HEK293 (cell line): ENCODE data around the gene DNAJC21.

Source experiments
- CTCF ChIA-PET: fragments of 350-600 bp; formaldehyde crosslinking; extraction: SDS; loops from one replicate; lab custom pipeline; 2021; ENCODE audit warnings: antibody characterized with exemption; lab: Yijun Ruan, JAX
- POLR2A ChIA-PET: fragments of 300-600 bp; formaldehyde crosslinking; extraction: SDS; loops from one replicate; lab custom pipeline; 2020; ENCODE audit warnings: antibody characterized with exemption, inconsistent platforms; lab: Yijun Ruan, JAX
- H3K27ac ChIP-seq: fragments of 200-500 bp; sonication (Bioruptor generic); 2 replicates; pipeline ENCODE4 v1.5.1; 2014; ENCODE audit warnings: low read depth, low read length, control low read depth, inconsistent platforms; ENCODE audit errors: extremely low read depth
- H3K36me3 ChIP-seq, 2 experiments: fragments of 200-500 bp in 1 of 2; sonication (Bioruptor generic) in 1 of 2; 1 replicate in 1 of 2; 2 replicates in 1 of 2; pipeline ENCODE4 v1.5.1; 2014 to 2017; ENCODE audit warnings: inconsistent platforms in 2 of 2, low read length in 2 of 2; ENCODE audit not compliant: control insufficient read depth in 2 of 2, insufficient read depth in 1 of 2
- H3K4me1 ChIP-seq: fragments of 200-500 bp; sonication (Bioruptor generic); 2 replicates; pipeline ENCODE4 v1.5.1; 2014; ENCODE audit warnings: mild to moderate bottlenecking, low read length, inconsistent platforms; ENCODE audit not compliant: control insufficient read depth, insufficient read depth
- H3K4me3 ChIP-seq: 2 replicates; pipeline ENCODE4 v1.5.1; 2011; ENCODE audit warnings: low read depth, mild to moderate bottlenecking, control low read depth, low read length, moderate library complexity
- H3K9me3 ChIP-seq: fragments of 200-500 bp; sonication (Bioruptor generic); 2 replicates; pipeline ENCODE4 v1.5.1; 2014; ENCODE audit warnings: low read depth, low read length, inconsistent platforms; ENCODE audit not compliant: control insufficient read depth, insufficient read depth
- HOXA7 ChIP-seq: sonication (generic); formaldehyde crosslinking; IDR thresholded peaks from 2 replicates; pipeline ENCODE4 v1.8.1; 2022; ENCODE audit warnings: missing genetic modification reagents, borderline replicate concordance
- REPIN1 ChIP-seq: fragments of 450-650 bp; formaldehyde crosslinking; IDR thresholded peaks from 2 replicates; pipeline ENCODE4 v1.5.1; 2017; ENCODE audit warnings: missing biosample characterization, missing genetic modification characterization, low read depth
- WT1 ChIP-seq: fragments of 450-650 bp; formaldehyde crosslinking; IDR thresholded peaks from 2 replicates; pipeline ENCODE4 v1.5.1; 2016; ENCODE audit warnings: missing biosample characterization, missing genetic modification characterization
- ZBTB1 ChIP-seq: fragments of 450-650 bp; formaldehyde crosslinking; IDR thresholded peaks from 2 replicates; pipeline ENCODE4 v1.5.1; 2016; ENCODE audit warnings: missing biosample characterization, missing genetic modification characterization
- ZFHX2 ChIP-seq: fragments of 450-650 bp; formaldehyde crosslinking; conservative IDR thresholded peaks from 2 replicates; pipeline ENCODE4 v1.5.1; 2016; ENCODE audit warnings: missing biosample characterization, missing genetic modification characterization
- ZFP37 ChIP-seq: fragments of 450-650 bp; formaldehyde crosslinking; IDR thresholded peaks from 2 replicates; pipeline ENCODE4 v1.5.1; 2016; ENCODE audit warnings: missing biosample characterization, missing genetic modification characterization
- ZNF112 ChIP-seq: fragments of 450-650 bp; formaldehyde crosslinking; IDR thresholded peaks from 2 replicates; pipeline ENCODE4 v1.5.0; 2017; ENCODE audit warnings: missing biosample characterization, missing genetic modification characterization
- ZNF121 ChIP-seq: fragments of 450-650 bp; formaldehyde crosslinking; IDR thresholded peaks from 2 replicates; pipeline ENCODE4 v1.5.1; 2016; ENCODE audit warnings: missing biosample characterization, missing genetic modification characterization
- ZNF146 ChIP-seq: fragments of 450-650 bp; formaldehyde crosslinking; IDR thresholded peaks from 2 replicates; pipeline ENCODE4 v1.5.1; 2016; ENCODE audit warnings: missing biosample characterization, missing genetic modification characterization
- ZNF394 ChIP-seq: fragments of 450-650 bp; formaldehyde crosslinking; IDR thresholded peaks from 2 replicates; pipeline ENCODE4 v1.5.1; 2016; ENCODE audit warnings: missing biosample characterization, missing genetic modification characterization, mild to moderate bottlenecking, moderate library complexity, borderline replicate concordance
- ZNF423 ChIP-seq: fragments of 450-650 bp; formaldehyde crosslinking; IDR thresholded peaks from 2 replicates; pipeline ENCODE4 v1.5.1; 2016; ENCODE audit warnings: missing biosample characterization, missing genetic modification characterization
- ZNF610 ChIP-seq: fragments of 450-650 bp; formaldehyde crosslinking; IDR thresholded peaks from 2 replicates; pipeline ENCODE4 v1.5.1; 2016; ENCODE audit warnings: missing biosample characterization, missing genetic modification characterization, borderline replicate concordance
- ZNF660 ChIP-seq: fragments of 450-650 bp; IDR thresholded peaks from 2 replicates; pipeline ENCODE4 v1.5.1; 2018; ENCODE audit warnings: missing biosample characterization, mild to moderate bottlenecking, missing genetic modification characterization
- ZSCAN16 ChIP-seq: fragments of 450-650 bp; formaldehyde crosslinking; IDR thresholded peaks from 2 replicates; pipeline ENCODE4 v1.5.1; 2016; ENCODE audit warnings: missing biosample characterization, missing genetic modification characterization
- TF ChIP-seq, protein P1 (sequence below): fragments of 450-650 bp; formaldehyde crosslinking; IDR thresholded peaks from 2 replicates; pipeline ENCODE4 v1.5.1; 2016; ENCODE audit warnings: missing biosample characterization, missing genetic modification characterization
- TF ChIP-seq, protein P2 (sequence below): fragments of 450-650 bp; formaldehyde crosslinking; optimal IDR thresholded peaks from 2 replicates; pipeline ENCODE3; 2016; ENCODE audit warnings: missing biosample characterization, mild to moderate bottlenecking, missing genetic modification characterization
- TF ChIP-seq, protein P3 (sequence below): fragments of 450-650 bp; formaldehyde crosslinking; IDR thresholded peaks from 2 replicates; pipeline ENCODE4 v1.5.1; 2016; ENCODE audit warnings: missing biosample characterization, missing genetic modification characterization
- TF ChIP-seq, protein P4 (sequence below): fragments of 450-650 bp; formaldehyde crosslinking; IDR thresholded peaks from 2 replicates; pipeline ENCODE4 v1.5.1; 2016; ENCODE audit warnings: missing biosample characterization, missing genetic modification characterization
- TF ChIP-seq, protein P5 (sequence below): fragments of 450-650 bp; formaldehyde crosslinking; IDR thresholded peaks from 2 replicates; pipeline ENCODE4 v1.5.1; 2017; ENCODE audit warnings: missing biosample characterization, missing genetic modification characterization
- TF ChIP-seq, protein P6 (sequence below): fragments of 450-650 bp; formaldehyde crosslinking; conservative IDR thresholded peaks from 2 replicates; pipeline ENCODE4 v1.5.1; 2016; ENCODE audit warnings: low read depth, missing biosample characterization, missing genetic modification characterization
- TF ChIP-seq, protein P7 (sequence below): fragments of 450-650 bp; formaldehyde crosslinking; IDR thresholded peaks from 2 replicates; pipeline ENCODE4 v1.5.1; 2016; ENCODE audit warnings: missing biosample characterization, missing genetic modification characterization

DNAJC21 gene

DNA sequence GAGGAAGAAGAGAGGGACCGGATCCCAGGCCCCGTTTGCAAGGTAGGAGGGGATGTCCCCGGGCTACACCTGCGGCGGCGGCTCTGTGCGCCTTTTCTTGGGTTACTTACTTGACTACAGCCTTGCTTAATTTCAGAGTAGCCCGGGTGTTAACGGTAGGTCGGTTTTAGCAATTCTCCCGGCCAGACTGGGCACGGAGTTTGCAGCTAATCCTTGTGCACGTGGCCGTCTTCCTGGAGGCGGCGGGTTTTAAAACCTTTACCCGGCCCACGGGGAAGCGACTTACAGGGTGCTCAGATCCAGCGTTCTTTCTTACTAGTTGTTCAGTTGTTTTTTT lies 13.5 kb upstream of the DNAJC21 start:
- Histone ChIP-seq H3K4me1 (peaks cover 6% of the 10 kb centered on the region; the same call in 1 of the 2 replicates), H3K36me3 (peaks cover 41 to 44% of the 10 kb centered on the region in 2 experiments), H3K4me3 (peak overlapping the region; percentile 78), H3K9me3 (no peaks in the 10 kb centered on the region), H3K27ac (peak overlapping the region; percentile 95)
- ChIA-PET POLR2A (interaction anchor here (0.7 to 6.1 kb wide), 22 partner anchors 9 to 430 kb away, joined by 3 to 152 read pairs (median 5); partner anchors contain the start of genes DNAJC21, RAI14 and TTC23L), CTCF (interaction anchor here (1.2 to 2.8 kb wide), 8 partner anchors 8 to 444 kb away, joined by 4 to 10 read pairs (median 7); no protein-coding TSS in a partner anchor)
- TF ChIP-seq ZNF146 (tag by site-specific recombination): peak; percentile 55; the same call in 1 of the 2 replicates
- TF ChIP-seq ZNF610 (tag by site-specific recombination): 0 out of 2 replicates have a peak, but pooled peaks have one; percentile 8
- TF ChIP-seq ZBTB1 (tag by site-specific recombination): no peak
- TF ChIP-seq WT1: no peak
- TF ChIP-seq ZNF394 (tag by site-specific recombination): no peak
- TF ChIP-seq, protein P1, sequence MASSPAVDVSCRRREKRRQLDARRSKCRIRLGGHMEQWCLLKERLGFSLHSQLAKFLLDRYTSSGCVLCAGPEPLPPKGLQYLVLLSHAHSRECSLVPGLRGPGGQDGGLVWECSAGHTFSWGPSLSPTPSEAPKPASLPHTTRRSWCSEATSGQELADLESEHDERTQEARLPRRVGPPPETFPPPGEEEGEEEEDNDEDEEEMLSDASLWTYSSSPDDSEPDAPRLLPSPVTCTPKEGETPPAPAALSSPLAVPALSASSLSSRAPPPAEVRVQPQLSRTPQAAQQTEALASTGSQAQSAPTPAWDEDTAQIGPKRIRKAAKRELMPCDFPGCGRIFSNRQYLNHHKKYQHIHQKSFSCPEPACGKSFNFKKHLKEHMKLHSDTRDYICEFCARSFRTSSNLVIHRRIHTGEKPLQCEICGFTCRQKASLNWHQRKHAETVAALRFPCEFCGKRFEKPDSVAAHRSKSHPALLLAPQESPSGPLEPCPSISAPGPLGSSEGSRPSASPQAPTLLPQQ (tag by site-specific recombination): no peak
- no peak for TF ChIP-seq HOXA7 (CRISPR knock-in tag)
- TF ChIP-seq, protein P2, sequence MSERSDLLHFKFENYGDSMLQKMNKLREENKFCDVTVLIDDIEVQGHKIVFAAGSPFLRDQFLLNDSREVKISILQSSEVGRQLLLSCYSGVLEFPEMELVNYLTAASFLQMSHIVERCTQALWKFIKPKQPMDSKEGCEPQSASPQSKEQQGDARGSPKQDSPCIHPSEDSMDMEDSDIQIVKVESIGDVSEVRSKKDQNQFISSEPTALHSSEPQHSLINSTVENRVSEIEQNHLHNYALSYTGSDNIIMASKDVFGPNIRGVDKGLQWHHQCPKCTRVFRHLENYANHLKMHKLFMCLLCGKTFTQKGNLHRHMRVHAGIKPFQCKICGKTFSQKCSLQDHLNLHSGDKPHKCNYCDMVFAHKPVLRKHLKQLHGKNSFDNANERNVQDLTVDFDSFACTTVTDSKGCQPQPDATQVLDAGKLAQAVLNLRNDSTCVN (tag by site-specific recombination): no peak
- 0 out of 2 replicates have a peak, but pooled peaks have one; percentile 19 for TF ChIP-seq ZSCAN16
- TF ChIP-seq, protein P3, sequence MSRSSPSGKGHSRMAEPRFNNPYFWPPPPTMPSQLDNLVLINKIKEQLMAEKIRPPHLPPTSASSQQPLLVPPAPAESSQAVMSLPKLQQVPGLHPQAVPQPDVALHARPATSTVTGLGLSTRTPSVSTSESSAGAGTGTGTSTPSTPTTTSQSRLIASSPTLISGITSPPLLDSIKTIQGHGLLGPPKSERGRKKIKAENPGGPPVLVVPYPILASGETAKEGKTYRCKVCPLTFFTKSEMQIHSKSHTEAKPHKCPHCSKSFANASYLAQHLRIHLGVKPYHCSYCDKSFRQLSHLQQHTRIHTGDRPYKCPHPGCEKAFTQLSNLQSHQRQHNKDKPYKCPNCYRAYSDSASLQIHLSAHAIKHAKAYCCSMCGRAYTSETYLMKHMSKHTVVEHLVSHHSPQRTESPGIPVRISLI (tag by site-specific recombination): no peak
- TF ChIP-seq, protein P4, sequence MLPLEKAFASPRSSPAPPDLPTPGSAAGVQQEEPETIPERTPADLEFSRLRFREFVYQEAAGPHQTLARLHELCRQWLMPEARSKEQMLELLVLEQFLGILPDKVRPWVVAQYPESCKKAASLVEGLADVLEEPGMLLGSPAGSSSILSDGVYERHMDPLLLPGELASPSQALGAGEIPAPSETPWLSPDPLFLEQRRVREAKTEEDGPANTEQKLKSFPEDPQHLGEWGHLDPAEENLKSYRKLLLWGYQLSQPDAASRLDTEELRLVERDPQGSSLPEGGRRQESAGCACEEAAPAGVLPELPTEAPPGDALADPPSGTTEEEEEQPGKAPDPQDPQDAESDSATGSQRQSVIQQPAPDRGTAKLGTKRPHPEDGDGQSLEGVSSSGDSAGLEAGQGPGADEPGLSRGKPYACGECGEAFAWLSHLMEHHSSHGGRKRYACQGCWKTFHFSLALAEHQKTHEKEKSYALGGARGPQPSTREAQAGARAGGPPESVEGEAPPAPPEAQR (tag by site-specific recombination): 0 out of 2 replicates have a peak, but pooled peaks have one; percentile 15
- TF ChIP-seq, protein P5, sequence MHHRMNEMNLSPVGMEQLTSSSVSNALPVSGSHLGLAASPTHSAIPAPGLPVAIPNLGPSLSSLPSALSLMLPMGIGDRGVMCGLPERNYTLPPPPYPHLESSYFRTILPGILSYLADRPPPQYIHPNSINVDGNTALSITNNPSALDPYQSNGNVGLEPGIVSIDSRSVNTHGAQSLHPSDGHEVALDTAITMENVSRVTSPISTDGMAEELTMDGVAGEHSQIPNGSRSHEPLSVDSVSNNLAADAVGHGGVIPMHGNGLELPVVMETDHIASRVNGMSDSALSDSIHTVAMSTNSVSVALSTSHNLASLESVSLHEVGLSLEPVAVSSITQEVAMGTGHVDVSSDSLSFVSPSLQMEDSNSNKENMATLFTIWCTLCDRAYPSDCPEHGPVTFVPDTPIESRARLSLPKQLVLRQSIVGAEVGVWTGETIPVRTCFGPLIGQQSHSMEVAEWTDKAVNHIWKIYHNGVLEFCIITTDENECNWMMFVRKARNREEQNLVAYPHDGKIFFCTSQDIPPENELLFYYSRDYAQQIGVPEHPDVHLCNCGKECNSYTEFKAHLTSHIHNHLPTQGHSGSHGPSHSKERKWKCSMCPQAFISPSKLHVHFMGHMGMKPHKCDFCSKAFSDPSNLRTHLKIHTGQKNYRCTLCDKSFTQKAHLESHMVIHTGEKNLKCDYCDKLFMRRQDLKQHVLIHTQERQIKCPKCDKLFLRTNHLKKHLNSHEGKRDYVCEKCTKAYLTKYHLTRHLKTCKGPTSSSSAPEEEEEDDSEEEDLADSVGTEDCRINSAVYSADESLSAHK: 0 out of 2 replicates have a peak, but pooled peaks have one; percentile 5
- TF ChIP-seq ZNF660 (tag by site-specific recombination): no peak
- TF ChIP-seq ZNF112 (tag by site-specific recombination): no peak
- TF ChIP-seq, protein P6, sequence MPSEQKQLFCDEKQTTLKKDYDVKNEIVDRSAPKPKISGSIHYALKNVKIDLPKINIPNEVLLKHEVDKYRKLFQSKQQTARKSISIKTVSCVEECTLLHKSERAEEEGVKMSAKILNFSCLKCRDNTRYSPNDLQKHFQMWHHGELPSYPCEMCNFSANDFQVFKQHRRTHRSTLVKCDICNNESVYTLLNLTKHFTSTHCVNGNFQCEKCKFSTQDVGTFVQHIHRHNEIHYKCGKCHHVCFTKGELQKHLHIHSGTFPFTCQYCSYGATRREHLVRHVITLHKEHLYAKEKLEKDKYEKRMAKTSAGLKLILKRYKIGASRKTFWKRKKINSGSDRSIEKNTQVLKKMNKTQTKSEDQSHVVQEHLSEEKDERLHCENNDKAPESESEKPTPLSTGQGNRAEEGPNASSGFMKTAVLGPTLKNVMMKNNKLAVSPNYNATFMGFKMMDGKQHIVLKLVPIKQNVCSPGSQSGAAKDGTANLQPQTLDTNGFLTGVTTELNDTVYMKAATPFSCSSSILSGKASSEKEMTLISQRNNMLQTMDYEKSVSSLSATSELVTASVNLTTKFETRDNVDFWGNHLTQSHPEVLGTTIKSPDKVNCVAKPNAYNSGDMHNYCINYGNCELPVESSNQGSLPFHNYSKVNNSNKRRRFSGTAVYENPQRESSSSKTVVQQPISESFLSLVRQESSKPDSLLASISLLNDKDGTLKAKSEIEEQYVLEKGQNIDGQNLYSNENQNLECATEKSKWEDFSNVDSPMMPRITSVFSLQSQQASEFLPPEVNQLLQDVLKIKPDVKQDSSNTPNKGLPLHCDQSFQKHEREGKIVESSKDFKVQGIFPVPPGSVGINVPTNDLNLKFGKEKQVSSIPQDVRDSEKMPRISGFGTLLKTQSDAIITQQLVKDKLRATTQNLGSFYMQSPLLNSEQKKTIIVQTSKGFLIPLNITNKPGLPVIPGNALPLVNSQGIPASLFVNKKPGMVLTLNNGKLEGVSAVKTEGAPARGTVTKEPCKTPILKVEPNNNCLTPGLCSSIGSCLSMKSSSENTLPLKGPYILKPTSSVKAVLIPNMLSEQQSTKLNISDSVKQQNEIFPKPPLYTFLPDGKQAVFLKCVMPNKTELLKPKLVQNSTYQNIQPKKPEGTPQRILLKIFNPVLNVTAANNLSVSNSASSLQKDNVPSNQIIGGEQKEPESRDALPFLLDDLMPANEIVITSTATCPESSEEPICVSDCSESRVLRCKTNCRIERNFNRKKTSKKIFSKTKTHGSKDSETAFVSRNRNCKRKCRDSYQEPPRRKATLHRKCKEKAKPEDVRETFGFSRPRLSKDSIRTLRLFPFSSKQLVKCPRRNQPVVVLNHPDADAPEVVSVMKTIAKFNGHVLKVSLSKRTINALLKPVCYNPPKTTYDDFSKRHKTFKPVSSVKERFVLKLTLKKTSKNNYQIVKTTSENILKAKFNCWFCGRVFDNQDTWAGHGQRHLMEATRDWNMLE (tag by site-specific recombination): peak; percentile 41; the same call in 1 of the 2 replicates
- TF ChIP-seq, protein P7, sequence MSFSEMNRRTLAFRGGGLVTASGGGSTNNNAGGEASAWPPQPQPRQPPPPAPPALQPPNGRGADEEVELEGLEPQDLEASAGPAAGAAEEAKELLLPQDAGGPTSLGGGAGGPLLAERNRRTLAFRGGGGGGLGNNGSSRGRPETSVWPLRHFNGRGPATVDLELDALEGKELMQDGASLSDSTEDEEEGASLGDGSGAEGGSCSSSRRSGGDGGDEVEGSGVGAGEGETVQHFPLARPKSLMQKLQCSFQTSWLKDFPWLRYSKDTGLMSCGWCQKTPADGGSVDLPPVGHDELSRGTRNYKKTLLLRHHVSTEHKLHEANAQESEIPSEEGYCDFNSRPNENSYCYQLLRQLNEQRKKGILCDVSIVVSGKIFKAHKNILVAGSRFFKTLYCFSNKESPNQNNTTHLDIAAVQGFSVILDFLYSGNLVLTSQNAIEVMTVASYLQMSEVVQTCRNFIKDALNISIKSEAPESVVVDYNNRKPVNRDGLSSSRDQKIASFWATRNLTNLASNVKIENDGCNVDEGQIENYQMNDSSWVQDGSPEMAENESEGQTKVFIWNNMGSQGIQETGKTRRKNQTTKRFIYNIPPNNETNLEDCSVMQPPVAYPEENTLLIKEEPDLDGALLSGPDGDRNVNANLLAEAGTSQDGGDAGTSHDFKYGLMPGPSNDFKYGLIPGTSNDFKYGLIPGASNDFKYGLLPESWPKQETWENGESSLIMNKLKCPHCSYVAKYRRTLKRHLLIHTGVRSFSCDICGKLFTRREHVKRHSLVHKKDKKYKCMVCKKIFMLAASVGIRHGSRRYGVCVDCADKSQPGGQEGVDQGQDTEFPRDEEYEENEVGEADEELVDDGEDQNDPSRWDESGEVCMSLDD (tag by site-specific recombination): 0 out of 2 replicates have a peak, but pooled peaks have one; percentile 22
- peak; percentile 7; the same call in 1 of the 2 replicates for TF ChIP-seq REPIN1 (tag by site-specific recombination)
- TF ChIP-seq ZNF423 (tag by site-specific recombination): 0 out of 2 replicates have a peak, but pooled peaks have one; percentile 12
- TF ChIP-seq ZFHX2 (tag by site-specific recombination): peak; percentile 10; the same call in 1 of the 2 replicates
- peak; percentile 6; the same call in 1 of the 2 replicates for TF ChIP-seq ZFP37 (tag by site-specific recombination)
- TF ChIP-seq ZNF121 (tag by site-specific recombination): no peak
